Measurements from ENCODE around the gene LDB3.

DNA sequence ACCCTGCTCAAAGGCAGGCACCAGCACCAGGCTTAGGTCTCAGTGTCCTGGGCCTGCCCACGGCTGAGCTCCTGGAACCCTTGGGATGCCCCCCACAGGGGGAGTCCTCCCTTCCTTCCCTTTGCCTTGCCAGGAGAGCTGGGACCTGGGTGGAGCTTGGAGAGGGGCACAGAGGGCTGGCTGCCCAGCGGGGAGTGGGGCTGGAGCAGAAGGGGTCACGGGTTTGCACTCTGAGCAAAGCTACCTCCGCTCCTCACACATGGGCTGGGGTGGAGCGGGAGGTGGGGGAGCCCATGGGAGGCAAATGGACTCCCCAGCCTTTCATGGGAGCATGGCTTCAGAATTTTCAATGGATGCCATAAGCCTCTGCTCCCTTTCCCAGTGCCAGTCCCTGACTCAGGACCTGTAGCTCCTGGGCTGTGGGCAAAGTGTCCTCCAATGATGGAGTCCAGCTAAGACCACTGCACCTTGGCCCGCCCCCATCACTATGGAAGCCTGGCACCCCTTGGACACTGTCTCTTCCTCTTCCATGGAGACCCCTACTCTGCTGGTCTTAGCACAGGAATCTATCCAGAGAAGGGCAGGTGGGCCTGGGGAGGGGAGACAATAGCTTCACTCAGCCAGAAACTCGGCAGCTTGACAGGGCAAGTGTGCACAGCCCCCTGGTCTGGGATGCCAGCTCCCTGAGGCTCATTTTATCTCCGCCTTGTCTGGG lies 39.9 kb downstream of the LDB3 start:
- TF ChIP-seq CTCF (IDR thresholded peaks at IDR 0.05): no peak
- TF ChIP-seq POLR2A (IDR thresholded peaks at IDR 0.05): no peak
